ENCODE data around the gene PRKAG1. TPM values are rescaled to one million over a fixed set of nuclear protein-coding genes. Genes with fewer than 3 reads are reported as not detected.

Gene PRKAG1
- total RNA-seq, 1 donor from 2014 or later: 67.0 TPM

DNA sequence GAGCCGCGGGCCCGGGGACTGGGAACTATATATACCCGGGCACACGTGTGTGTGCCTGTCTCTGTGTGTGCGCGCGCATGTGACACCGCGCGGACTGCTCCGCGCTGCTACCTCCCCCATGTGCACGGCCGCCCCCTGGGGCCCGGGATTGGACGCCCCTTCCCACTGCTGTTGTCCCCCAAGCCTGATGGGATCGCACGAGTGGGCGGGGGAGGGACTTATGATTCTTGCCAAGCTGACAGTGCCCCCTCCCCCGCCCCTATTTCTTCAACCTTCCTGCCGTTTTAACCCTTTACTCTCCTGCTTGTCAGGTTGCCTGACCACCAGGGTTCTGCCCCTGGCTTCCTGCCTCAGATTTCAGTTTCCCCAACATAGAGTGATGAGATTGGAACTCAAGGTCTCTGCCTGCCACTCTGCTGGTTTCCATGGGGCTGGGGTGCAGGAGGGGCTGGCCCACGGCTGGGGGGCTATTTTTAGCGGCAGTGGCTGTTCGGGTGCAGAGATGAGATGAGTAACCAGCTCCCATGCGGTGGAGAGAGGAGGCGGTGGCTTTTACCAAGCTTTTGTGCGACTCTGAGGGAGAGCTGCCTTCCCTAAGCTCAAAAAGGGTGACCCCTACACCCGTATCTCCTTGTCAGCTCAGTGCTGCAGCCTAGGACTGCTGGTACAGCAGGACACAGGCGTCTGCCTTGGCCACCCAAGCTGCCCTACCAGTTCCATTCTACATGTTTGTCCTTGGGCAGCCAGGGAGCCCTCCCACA lies 19.0 kb downstream of the PRKAG1 start, which contains the start of gene DDN:
DDN (minus strand) TSS at position 5 of the 761 bp plus-strand sequence. CDS start 88 bp downstream, outside the sequence.
- H3K27ac ChIP-seq: no peak within 1 kb of the TSS
- no peak for DNase-seq (ENCODE audit: extremely low spot score in 2 of 2)
- intact Hi-C loops (cut with DNase I): no loop called here
- no peaks in the 10 kb centered on the region for H3K9me3 ChIP-seq
- TF ChIP-seq POLR2A (IDR thresholded peaks at IDR 0.05) (no peak), POLR2AphosphoS5 (IDR thresholded peaks at IDR 0.05; ENCODE audit: insufficient read depth in 1 of 2, low read depth in 1 of 2) (no peak)
- TF ChIP-seq, protein P1, sequence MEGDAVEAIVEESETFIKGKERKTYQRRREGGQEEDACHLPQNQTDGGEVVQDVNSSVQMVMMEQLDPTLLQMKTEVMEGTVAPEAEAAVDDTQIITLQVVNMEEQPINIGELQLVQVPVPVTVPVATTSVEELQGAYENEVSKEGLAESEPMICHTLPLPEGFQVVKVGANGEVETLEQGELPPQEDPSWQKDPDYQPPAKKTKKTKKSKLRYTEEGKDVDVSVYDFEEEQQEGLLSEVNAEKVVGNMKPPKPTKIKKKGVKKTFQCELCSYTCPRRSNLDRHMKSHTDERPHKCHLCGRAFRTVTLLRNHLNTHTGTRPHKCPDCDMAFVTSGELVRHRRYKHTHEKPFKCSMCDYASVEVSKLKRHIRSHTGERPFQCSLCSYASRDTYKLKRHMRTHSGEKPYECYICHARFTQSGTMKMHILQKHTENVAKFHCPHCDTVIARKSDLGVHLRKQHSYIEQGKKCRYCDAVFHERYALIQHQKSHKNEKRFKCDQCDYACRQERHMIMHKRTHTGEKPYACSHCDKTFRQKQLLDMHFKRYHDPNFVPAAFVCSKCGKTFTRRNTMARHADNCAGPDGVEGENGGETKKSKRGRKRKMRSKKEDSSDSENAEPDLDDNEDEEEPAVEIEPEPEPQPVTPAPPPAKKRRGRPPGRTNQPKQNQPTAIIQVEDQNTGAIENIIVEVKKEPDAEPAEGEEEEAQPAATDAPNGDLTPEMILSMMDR (IDR thresholded peaks at IDR 0.05): no peak
- H3K4me1 ChIP-seq: peaks cover 52% of the 10 kb centered on the region
- peak within 1 kb of the TSS; percentile 45 to 53 for H3K4me3 ChIP-seq
- H3K27me3 ChIP-seq: peaks cover 7% of the 10 kb centered on the region
- H3K36me3 ChIP-seq: peaks cover 0 to 36% of the 10 kb centered on the region in 2 donors

DNA sequence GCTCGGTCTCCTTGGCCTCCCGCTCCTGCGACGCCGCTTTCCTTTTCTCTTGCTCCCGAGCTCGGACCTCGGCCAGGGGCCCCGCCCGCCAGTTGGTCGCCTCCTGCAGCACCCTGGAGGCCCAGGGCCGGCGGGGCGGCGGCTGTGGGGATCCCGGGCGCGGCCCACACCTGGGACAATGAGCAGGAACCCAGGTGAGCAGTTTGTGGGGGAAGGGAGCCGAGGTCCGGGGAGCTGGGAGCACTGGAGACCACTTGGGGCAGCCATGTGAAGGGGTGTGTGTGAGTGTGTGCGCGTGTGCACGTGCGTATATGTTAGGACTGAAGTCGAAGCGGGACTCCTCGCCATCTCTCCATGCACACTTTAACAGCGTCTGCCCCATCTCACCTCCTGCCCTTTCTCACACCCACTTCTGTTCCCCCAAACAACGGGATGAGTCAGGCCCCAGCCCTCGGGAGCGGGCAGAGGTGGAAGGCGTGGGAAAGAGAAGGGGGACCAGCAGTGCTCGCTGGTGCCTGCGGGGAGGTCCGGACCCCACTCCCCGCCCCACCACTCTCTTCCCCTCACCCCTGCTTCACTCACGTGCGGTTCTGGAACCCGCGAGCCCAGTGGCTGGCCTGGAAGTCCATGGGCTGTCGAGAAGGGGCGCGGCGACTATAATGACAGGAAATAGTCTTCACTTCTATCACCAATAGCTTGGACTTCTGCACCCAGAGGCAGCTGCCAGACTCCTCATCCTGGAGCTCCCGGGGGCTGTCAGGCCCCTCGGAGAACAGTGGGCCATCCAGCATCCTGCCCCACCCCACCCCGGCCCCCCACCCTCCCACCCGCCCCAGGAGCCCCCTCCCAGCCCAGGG lies 19.9 kb downstream of the PRKAG1 start:
- peaks cover 0 to 27% of the 10 kb centered on the region in 2 donors for H3K36me3 ChIP-seq
- peaks cover 52% of the 10 kb centered on the region for H3K4me1 ChIP-seq
- no peak for DNase-seq (ENCODE audit: extremely low spot score in 2 of 2)
- TF ChIP-seq, protein P1 (IDR thresholded peaks at IDR 0.05): no peak
- TF ChIP-seq POLR2AphosphoS5 (IDR thresholded peaks at IDR 0.05; ENCODE audit: insufficient read depth in 1 of 2, low read depth in 1 of 2): no peak
- TF ChIP-seq POLR2A (IDR thresholded peaks at IDR 0.05): no peak
- peaks cover 7% of the 10 kb centered on the region for H3K27me3 ChIP-seq
- H3K9me3 ChIP-seq: no peaks in the 10 kb centered on the region
- H3K4me3 ChIP-seq: peak overlapping the region; percentile 45 to 53
- intact Hi-C loops (cut with DNase I): no loop called here
- H3K27ac ChIP-seq: no peak overlapping the region

DNA sequence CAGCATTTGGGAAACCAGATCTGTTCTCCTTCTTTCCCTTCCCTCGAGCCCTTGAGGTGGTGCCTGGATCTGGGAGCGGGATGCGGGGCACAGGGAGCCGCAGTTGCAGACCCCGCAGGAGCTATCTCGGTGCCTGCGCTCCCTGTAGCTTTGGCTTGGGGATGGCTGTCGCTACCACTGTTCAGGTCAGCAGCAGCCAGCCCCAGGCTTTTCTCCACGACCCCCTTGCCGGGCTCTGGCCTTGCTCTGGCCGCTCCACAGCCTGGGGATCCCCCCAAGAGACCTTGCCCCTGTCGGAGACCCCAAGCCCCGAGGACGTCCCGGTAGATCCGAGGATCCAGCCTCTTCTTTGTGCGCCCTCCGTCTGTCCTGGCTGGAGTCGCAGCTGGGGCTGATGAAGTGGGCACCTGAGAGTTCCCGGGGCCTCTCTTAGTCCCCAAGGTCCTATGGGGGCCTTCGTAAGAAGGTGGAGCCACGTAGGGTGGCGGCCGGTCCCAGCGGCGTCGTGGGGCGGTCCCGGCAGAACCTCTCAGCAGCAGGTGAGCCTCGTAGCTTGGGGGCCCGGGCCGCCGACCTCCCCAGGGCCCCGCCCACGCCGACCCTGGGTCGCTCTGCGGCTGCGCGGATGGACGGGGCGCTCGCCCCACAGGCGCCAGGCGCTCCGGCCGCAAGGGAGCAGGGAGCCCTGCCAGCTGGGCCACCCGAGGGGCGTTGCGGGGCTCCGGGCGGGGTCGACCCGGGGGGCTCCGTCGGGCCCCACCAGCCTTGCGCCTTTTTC lies 20.7 kb downstream of the PRKAG1 start:
- peaks cover 7% of the 10 kb centered on the region for H3K27me3 ChIP-seq
- peak overlapping the region; percentile 45 to 53 for H3K4me3 ChIP-seq
- no peak for DNase-seq (ENCODE audit: extremely low spot score in 2 of 2)
- peaks cover 52% of the 10 kb centered on the region for H3K4me1 ChIP-seq
- TF ChIP-seq, protein P1 (IDR thresholded peaks at IDR 0.05): no peak
- TF ChIP-seq POLR2A (IDR thresholded peaks at IDR 0.05): no peak
- TF ChIP-seq POLR2AphosphoS5 (IDR thresholded peaks at IDR 0.05; ENCODE audit: insufficient read depth in 1 of 2, low read depth in 1 of 2): no peak
- H3K9me3 ChIP-seq: no peaks in the 10 kb centered on the region
- H3K27ac ChIP-seq: no peak overlapping the region
- intact Hi-C loops (cut with DNase I): no loop called here
- H3K36me3 ChIP-seq: peaks cover 0 to 19% of the 10 kb centered on the region in 2 donors

DNA sequence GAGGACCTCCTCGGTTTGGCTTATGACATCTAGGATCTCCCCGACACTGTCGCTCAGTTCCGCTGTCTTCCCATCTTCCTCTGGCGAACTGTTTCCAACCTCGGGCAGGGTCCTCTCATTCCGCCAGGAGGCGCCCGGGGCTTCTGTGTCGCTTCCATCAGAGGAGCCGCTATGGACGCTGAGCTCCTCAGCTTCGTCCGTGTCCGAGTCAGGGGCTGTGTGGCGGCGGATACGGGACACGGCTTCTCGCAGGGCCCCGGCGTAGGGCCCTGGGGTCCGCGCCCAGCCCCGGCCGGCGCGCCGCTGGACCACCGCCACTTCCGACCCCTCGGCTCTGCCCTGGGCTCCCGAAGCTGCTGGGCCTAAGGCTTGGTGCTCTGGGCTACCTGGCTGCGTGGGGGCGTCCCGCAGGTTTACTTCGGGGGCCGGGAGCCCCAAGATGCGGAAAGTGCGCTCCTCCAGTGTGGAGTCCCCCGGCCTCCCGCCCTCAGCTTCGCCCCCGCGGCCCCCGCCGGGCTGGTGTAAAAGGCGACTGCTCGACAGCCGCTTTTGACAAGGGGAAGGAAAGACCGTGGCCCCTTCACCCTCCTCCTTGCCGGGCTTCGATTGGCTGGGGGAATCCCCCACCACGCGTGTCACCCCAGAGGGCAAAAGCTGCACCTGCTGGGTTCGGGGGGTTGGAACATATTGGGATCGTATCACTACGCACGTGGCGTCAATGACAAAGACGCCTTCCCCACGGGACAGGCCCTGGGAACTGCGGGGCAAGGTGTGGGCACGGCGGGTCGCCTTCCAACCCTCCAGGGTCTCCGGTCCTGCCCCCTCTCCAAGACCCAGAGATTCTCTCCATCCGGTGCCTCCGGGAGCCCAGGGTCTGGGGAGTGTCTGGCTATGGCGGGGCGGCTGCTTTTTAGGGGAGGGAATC lies 21.5 kb downstream of the PRKAG1 start:
- H3K4me1 ChIP-seq: peaks cover 52% of the 10 kb centered on the region
- intact Hi-C loops (cut with DNase I): no loop called here
- no peak for TF ChIP-seq POLR2AphosphoS5 (IDR thresholded peaks at IDR 0.05; ENCODE audit: insufficient read depth in 1 of 2, low read depth in 1 of 2)
- no peak for TF ChIP-seq POLR2A (IDR thresholded peaks at IDR 0.05)
- TF ChIP-seq, protein P1 (IDR thresholded peaks at IDR 0.05): peak in 2 of 3 experiments; percentile 44 to 49
- peaks cover 7% of the 10 kb centered on the region for H3K27me3 ChIP-seq
- H3K27ac ChIP-seq: no peak overlapping the region
- no peak for DNase-seq (ENCODE audit: extremely low spot score in 2 of 2)
- H3K9me3 ChIP-seq: no peaks in the 10 kb centered on the region
- H3K36me3 ChIP-seq: peaks cover 0 to 11% of the 10 kb centered on the region in 2 donors
- peak overlapping the region; percentile 42 to 45 for H3K4me3 ChIP-seq

All from vagina (tissue), 2 donors.